GM12878 (cell line): ENCODE results near the gene CRYGD. TPM values are rescaled to one million over a fixed set of nuclear protein-coding genes. Genes with fewer than 3 reads are reported as not detected.

Experiments used
- ATAC-seq: fragments of 200-7000 bp; cut with Tn5 transposase; 3 replicates; pipeline ENCODE4 v1.9.1; 2020; ENCODE audit warnings: mild to moderate bottlenecking, moderate library complexity
- BruUV-seq: library from RNA; stranded (reverse); fragments of 400-500 nt; replicated peaks from 2 replicates; lab custom pipeline; 2021; lab: Mats Ljungman, UMichigan
- CTCF ChIA-PET: fragments of 300-600 bp; sonication (Branson Sonifier 250); formaldehyde crosslinking; extraction: SDS; loops from one replicate; lab custom pipeline; 2021; ENCODE audit warnings: inconsistent platforms; lab: Yijun Ruan, JAX
- POLR2A ChIA-PET: fragments of 350-600 bp; formaldehyde crosslinking; extraction: SDS; loops from one replicate; lab custom pipeline; 2021; ENCODE audit warnings: inconsistent platforms; lab: Charles Lee
- RAD21 ChIA-PET: fragments of 300-600 bp; sonication (Branson Sonifier 250); formaldehyde crosslinking; loops from one replicate; lab custom pipeline; 2023; ENCODE audit warnings: antibody characterized with exemption; ENCODE audit not compliant: unreplicated experiment; lab: Charles Lee
- SMC1A ChIA-PET: fragments of 300-600 bp; sonication (Branson Sonifier 250); formaldehyde crosslinking; loops from one replicate; lab custom pipeline; 2023; ENCODE audit not compliant: unreplicated experiment, uncharacterized antibody; lab: Charles Lee
- DNase-seq: peaks from one replicate; pipeline ENCODE4 v3.0.0-alpha.2; 2011; ENCODE audit warnings: low read depth, low spot score
- FAIRE-seq: peaks from 3 replicates; lab custom pipeline; 2011; peaks lifted over from hg19 to GRCh38; lab: Jason Lieb, UNC
- H2AFZ ChIP-seq: 2 replicates; pipeline ENCODE4 v1.6.0; 2011; ENCODE audit warnings: low read depth, low read length, control low read depth; ENCODE audit not compliant: control insufficient read depth
- H3K27ac ChIP-seq: 2 replicates; pipeline ENCODE4 v1.5.1; 2011; ENCODE audit warnings: control low read depth; ENCODE audit not compliant: control insufficient read depth, insufficient read depth
- H3K27me3 ChIP-seq, 2 experiments: replicated peaks in 1 of 2; 2 replicates each; pipeline versions ENCODE4 v1.6.0 to v1.6.1; 2011; ENCODE audit warnings: low read length in 1 of 2; ENCODE audit not compliant: control insufficient read depth in 2 of 2, insufficient read depth in 2 of 2
- H3K36me3 ChIP-seq, 2 experiments: 2 replicates each; pipeline ENCODE4 v1.5.1; 2011; ENCODE audit warnings: low read length in 1 of 2; ENCODE audit not compliant: control insufficient read depth in 2 of 2, insufficient read depth in 2 of 2
- H3K4me1 ChIP-seq: 2 replicates; pipeline ENCODE4 v1.6.1; 2011; ENCODE audit warnings: mild to moderate bottlenecking, low read length, moderate library complexity, mixed read lengths; ENCODE audit not compliant: control insufficient read depth, insufficient read depth
- H3K4me2 ChIP-seq: 2 replicates; pipeline ENCODE4 v1.6.0; 2011; ENCODE audit warnings: control low read depth; ENCODE audit not compliant: control insufficient read depth, insufficient read depth
- H3K4me3 ChIP-seq: fragments of 200-600 bp; sonication (generic); 2 replicates; pipeline ENCODE4 v1.5.1; 2016
- H3K79me2 ChIP-seq: 2 replicates; pipeline ENCODE4 v1.6.0; 2011; ENCODE audit warnings: low read length; ENCODE audit not compliant: control insufficient read depth, insufficient read depth
- H3K9ac ChIP-seq: 2 replicates; pipeline ENCODE4 v1.8.0; 2011; ENCODE audit warnings: low read length, control low read depth, mixed read lengths; ENCODE audit not compliant: control insufficient read depth, insufficient read depth
- H3K9me3 ChIP-seq: replicated peaks from 3 replicates; pipeline ENCODE4 v1.5.1; 2011; ENCODE audit warnings: mild to moderate bottlenecking, low read length; ENCODE audit not compliant: control insufficient read depth, insufficient read depth
- H4K20me1 ChIP-seq: 2 replicates; pipeline ENCODE4 v1.6.0; 2011; ENCODE audit not compliant: control insufficient read depth, insufficient read depth
- BACH1 ChIP-seq: fragments of 450-650 bp; IDR thresholded peaks from 2 replicates; pipeline ENCODE4 v1.6.1; 2017; ENCODE audit warnings: mild to moderate bottlenecking, borderline replicate concordance
- EP300 ChIP-seq, 2 experiments: fragments of 150-350 bp in 1 of 2; IDR thresholded peaks; 2 replicates each; pipeline ENCODE4 v1.6.1; 2011 to 2012; ENCODE audit warnings: low read depth in 2 of 2, low read length in 2 of 2, borderline replicate concordance in 1 of 2, improper control_type of control experiment in 1 of 2, inconsistent platforms in 1 of 2; ENCODE audit not compliant: control insufficient read depth in 1 of 2
- MTA2 ChIP-seq: fragments of 450-650 bp; IDR thresholded peaks from 2 replicates; pipeline ENCODE4 v1.6.1; 2016; ENCODE audit warnings: low read depth, mild to moderate bottlenecking, moderate library complexity
- STAT1 ChIP-seq: fragments of 450-650 bp; conservative IDR thresholded peaks from 2 replicates; pipeline ENCODE4 v1.6.1; 2014; ENCODE audit warnings: antibody characterized with exemption, mild to moderate bottlenecking
- TCF3 ChIP-seq: IDR thresholded peaks from 2 replicates; pipeline ENCODE4 v1.6.1; 2012; ENCODE audit warnings: low read depth, mild to moderate bottlenecking, low read length, borderline replicate concordance; ENCODE audit not compliant: insufficient read depth
- ZNF274 ChIP-seq: IDR thresholded peaks from one replicate; pipeline ENCODE4 v1.8.0; 2011; ENCODE audit not compliant: insufficient read length, insufficient read depth
- WGBS: methylation state at CpG from one replicate; pipeline ENCODE4 v1.1.6; 2016; ENCODE audit warnings: low lambda C conversion rate; ENCODE audit not compliant: insufficient replicate concordance, insufficient coverage; ENCODE audit errors: missing lambda C conversion rate; 5-methylcytosine and 5-hydroxymethylcytosine counted together
- in situ Hi-C: fragments of 300-500 bp; cut with MboI; formaldehyde crosslinking; loops from 9 replicates; pipeline ENCODE4 v1.14.3; 2018; ENCODE audit warnings: mixed read lengths
- intact Hi-C: fragments of 100-400 bp; cut with micrococcal nuclease; formaldehyde crosslinking; loops from one replicate; pipeline ENCODE4 v1.14.2; 2022; ENCODE audit not compliant: unreplicated experiment
- polyA plus RNA-seq, 11 experiments: library from polyadenylated mRNA; depleted of rRNA in 4 of 11; unstranded in 6 of 11; stranded (reverse) in 5 of 11; fragments of >200 nt; fragmentation: Nextera tagmentation in 4 of 11; fragmentation: Illumina TruSeq in 1 of 11; extraction: Ambion mirVana in 4 of 11; extraction: Trizol in 1 of 11; gene quantifications; 1 replicate in 1 of 11; 2 replicates in 10 of 11; pipeline versions ENCODE4 v1.2.1 to v1.2.3, GENCODE V29; 2011 to 2016; ENCODE audit warnings: inconsistent platforms in 2 of 11, missing spikeins in 2 of 11, low read depth in 1 of 11
- total RNA-seq, 4 experiments: library from RNA; depleted of rRNA in 3 of 4; stranded (reverse); fragments of >200 nt in 3 of 4; fragmentation: Illumina TruSeq in 1 of 4; extraction: Trizol in 1 of 4; gene quantifications; 2 replicates each; pipeline versions ENCODE4 v1.2.1 to v1.2.3, GENCODE V29; 2013 to 2021

Gene CRYGD
- total and polyA plus RNA-seq, 10 of the 15 experiments (the other 5 are each of a cell fraction or from before 2014, with no cell fraction given), result not detected

DNA sequence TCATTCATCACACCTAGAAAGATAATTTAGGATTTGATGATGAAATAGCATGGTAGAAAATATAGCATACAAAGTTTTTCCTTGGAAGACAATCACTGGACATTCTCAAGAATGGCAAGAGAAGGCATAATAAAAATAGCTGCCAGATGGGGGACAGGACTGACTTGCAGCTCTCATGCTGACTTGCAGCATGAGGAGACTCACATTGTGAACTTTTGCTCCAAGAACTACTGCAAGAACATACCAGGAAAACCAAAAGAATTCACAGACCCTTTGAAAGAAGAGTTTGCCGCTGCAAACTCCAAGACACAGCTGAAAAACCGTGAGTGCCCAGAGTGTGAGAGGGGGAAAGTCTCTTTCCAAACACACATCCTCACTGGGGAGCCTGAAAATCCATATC is 47.0 kb downstream of the CRYGD start:
- TF ChIP-seq TCF3 (no peak), ZNF274 (no peak), STAT1 (no peak)
- no peak for FAIRE-seq
- SMC1A ChIA-PET, result no interaction called here

DNA sequence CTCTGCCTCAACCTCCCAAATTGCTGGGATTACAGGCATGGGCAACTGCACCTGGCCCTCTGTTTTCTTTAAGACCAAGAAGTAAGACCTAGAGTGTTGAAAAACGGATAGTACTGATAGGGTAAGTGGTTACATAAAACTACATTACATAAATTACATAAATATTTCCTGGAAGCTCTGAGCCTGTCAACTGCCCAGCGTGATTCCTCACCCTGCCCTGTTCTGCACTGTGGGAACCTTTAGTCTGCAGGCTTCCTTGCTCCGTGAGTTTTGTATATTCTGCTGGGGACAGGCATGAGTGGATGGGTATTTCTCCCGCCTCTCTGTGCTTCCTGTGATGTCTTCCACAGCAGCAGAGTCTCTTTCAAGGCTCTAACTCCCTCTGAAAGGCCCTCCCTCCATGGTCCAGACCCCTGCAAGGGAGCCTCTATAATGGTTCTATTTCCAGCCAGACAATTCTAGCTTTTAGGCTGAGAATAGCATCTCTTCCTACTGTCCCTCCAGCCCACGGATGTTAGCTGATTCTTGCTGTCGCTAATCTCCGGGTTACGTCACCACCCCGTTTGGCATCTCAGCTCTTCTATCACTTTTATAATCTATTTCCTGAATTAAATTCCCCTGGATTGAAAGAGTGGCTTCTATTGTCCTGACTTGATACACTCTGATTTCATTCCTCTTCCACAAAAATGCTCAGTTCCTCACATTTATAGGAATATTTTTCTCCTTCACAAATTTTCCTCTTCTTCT is 49.5 kb downstream of the CRYGD start:
- Histone ChIP-seq H3K27ac (no peak overlapping the region), H3K4me3 (no peak overlapping the region), H4K20me1 (no peaks in the 10 kb centered on the region), H3K27me3 (no peaks in the 10 kb centered on the region), H2AFZ (no peak overlapping the region), H3K36me3 (no peaks in the 10 kb centered on the region), H3K9me3 (no peaks in the 10 kb centered on the region), H3K4me2 (no peak overlapping the region), H3K4me1 (no peaks in the 10 kb centered on the region), H3K9ac (no peak overlapping the region), H3K79me2 (no peaks in the 10 kb centered on the region)
- ChIA-PET CTCF (interaction anchor here (0.7 to 2.4 kb wide), 13 partner anchors 9 to 626 kb away, joined by 3 to 9 read pairs (median 4); no protein-coding TSS in a partner anchor), SMC1A (interaction anchor here (0.9 to 5.2 kb wide), 4 partner anchors 8 to 329 kb away, joined by 3 to 25 read pairs (median 7); no protein-coding TSS in a partner anchor), RAD21 (interaction anchor here (0.6 to 4.1 kb wide), 3 partner anchors 329 to 1808 kb away, joined by 3 to 26 read pairs (median 3); no protein-coding TSS in a partner anchor), POLR2A (no interaction called here)
- intact Hi-C loops (no loop called here), in situ Hi-C loops (no loop called here)
- DNase-seq, result no peak
- no peak for FAIRE-seq
- TF ChIP-seq EP300 (IDR thresholded peaks at IDR 0.05; ENCODE audit: borderline replicate concordance in 1 of 2, control insufficient read depth in 1 of 2, low read depth in 2 of 2, low read length in 2 of 2), result no peak
- TF ChIP-seq STAT1, result no peak
- no peak for TF ChIP-seq MTA2
- no peak for TF ChIP-seq BACH1
- 53% methylated on average over 9 of the region's 9 CpGs for WGBS
- BruUV-seq, result no TSS peak
- no peak for ATAC-seq

More for the DNA sequence above, 47.0 kb downstream of the CRYGD start:
- H3K27ac ChIP-seq, result no peak overlapping the region
- H2AFZ ChIP-seq, result no peak overlapping the region
- H3K79me2 ChIP-seq, result no peaks in the 10 kb centered on the region
- ChIA-PET POLR2A (no interaction called here), CTCF (interaction anchor here (0.6 to 2.2 kb wide), 6 partner anchors 13 to 331 kb away, joined by 3 to 6 read pairs (median 4); no protein-coding TSS in a partner anchor), RAD21 (no interaction called here)
- no peaks in the 10 kb centered on the region for H3K4me1 ChIP-seq
- in situ Hi-C loops (no loop called here), intact Hi-C loops (no loop called here)
- no peaks in the 10 kb centered on the region for H3K9me3 ChIP-seq
- H3K36me3 ChIP-seq, result no peaks in the 10 kb centered on the region
- DNase-seq, result no peak
- BruUV-seq, result no TSS peak
- H3K4me2 ChIP-seq, result no peak overlapping the region
- ATAC-seq, result no peak
- H3K9ac ChIP-seq, result no peak overlapping the region
- H3K4me3 ChIP-seq, result no peak overlapping the region
- H3K27me3 ChIP-seq, result no peaks in the 10 kb centered on the region
- H4K20me1 ChIP-seq, result no peaks in the 10 kb centered on the region
- WGBS, result 29% methylated on average over 2 of the region's 2 CpGs
